ENCODE data around the gene DYNC1I2.

- TF ChIP-seq, protein P1, sequence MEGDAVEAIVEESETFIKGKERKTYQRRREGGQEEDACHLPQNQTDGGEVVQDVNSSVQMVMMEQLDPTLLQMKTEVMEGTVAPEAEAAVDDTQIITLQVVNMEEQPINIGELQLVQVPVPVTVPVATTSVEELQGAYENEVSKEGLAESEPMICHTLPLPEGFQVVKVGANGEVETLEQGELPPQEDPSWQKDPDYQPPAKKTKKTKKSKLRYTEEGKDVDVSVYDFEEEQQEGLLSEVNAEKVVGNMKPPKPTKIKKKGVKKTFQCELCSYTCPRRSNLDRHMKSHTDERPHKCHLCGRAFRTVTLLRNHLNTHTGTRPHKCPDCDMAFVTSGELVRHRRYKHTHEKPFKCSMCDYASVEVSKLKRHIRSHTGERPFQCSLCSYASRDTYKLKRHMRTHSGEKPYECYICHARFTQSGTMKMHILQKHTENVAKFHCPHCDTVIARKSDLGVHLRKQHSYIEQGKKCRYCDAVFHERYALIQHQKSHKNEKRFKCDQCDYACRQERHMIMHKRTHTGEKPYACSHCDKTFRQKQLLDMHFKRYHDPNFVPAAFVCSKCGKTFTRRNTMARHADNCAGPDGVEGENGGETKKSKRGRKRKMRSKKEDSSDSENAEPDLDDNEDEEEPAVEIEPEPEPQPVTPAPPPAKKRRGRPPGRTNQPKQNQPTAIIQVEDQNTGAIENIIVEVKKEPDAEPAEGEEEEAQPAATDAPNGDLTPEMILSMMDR (conservative IDR thresholded peaks at IDR 0.05; ENCODE audit: low read depth, low read length) = no peak
- TF ChIP-seq EZH2 (IDR thresholded peaks at IDR 0.05; ENCODE audit: borderline replicate concordance, low read depth, low read length, poor library complexity, severe bottlenecking) = no peak
These were observed 91.2 kb downstream of the DYNC1I2 start for GRCh38 chr2:171778515-171778914.

Measured in A673 (cell line).